WTC11 (cell line): Measurements from ENCODE around the gene TTLL10. TPM values are rescaled to one million over a fixed set of nuclear protein-coding genes. Genes with fewer than 3 reads are reported as not detected.

ENCODE experiments used
- ATAC-seq: fragments of 200-7000 bp; cut with Tn5 transposase; 2 replicates; pipeline ENCODE4 v1.10.0; 2021; ENCODE audit warnings: mild to moderate bottlenecking, moderate library complexity
- CTCF ChIA-PET: fragments of 300-600 bp; sonication (Branson Sonifier 250); formaldehyde crosslinking; loops from one replicate; lab custom pipeline; 2021; ENCODE audit warnings: antibody characterized with exemption; lab: Charles Lee
- POLR2A ChIA-PET: fragments of 350-600 bp; sonication (Branson Sonifier 250); formaldehyde crosslinking; loops from one replicate; lab custom pipeline; 2021; ENCODE audit warnings: antibody characterized with exemption; lab: Charles Lee
- DNase-seq: peaks from one replicate; pipeline ENCODE4 v3.0.0; 2021; ENCODE audit warnings: low spot score
- H3K27ac Mint-ChIP-seq: 2 replicates; pipeline ENCODE4 v1.8.0; 2021; ENCODE audit warnings: mixed read lengths
- H3K27me3 Mint-ChIP-seq: 2 replicates; pipeline ENCODE4 v1.8.0; 2021; ENCODE audit warnings: low read depth, mild to moderate bottlenecking, moderate library complexity, mixed read lengths
- H3K36me3 Mint-ChIP-seq: 2 replicates; pipeline ENCODE4 v1.8.0; 2021; ENCODE audit warnings: mixed read lengths
- H3K4me1 Mint-ChIP-seq: 2 replicates; pipeline ENCODE4 v1.8.0; 2022; ENCODE audit warnings: mixed read lengths
- H3K4me3 Mint-ChIP-seq: 2 replicates; pipeline ENCODE4 v1.8.0; 2021; ENCODE audit warnings: mild to moderate bottlenecking, moderate library complexity, mixed read lengths
- H3K9me3 Mint-ChIP-seq: 2 replicates; pipeline ENCODE4 v1.8.0; 2021; ENCODE audit warnings: mixed read lengths
- CBFB ChIP-seq: sonication (generic); formaldehyde crosslinking; IDR thresholded peaks from 2 replicates; pipeline ENCODE4 v1.8.1; 2022; ENCODE audit warnings: mild to moderate bottlenecking, low read depth, missing genetic modification reagents
- EMX1 ChIP-seq: fragments of 250-450 bp; sonication (Bioruptor Pico); IDR thresholded peaks from 2 replicates; pipeline ENCODE4 v1.8.0; 2021; ENCODE audit warnings: mild to moderate bottlenecking
- FOXJ3 ChIP-seq: sonication (generic); formaldehyde crosslinking; IDR thresholded peaks from 2 replicates; pipeline ENCODE4 v1.9.0; 2021; ENCODE audit warnings: missing genetic modification reagents, mild to moderate bottlenecking, borderline replicate concordance
- FOXP1 ChIP-seq: sonication (generic); formaldehyde crosslinking; IDR thresholded peaks from 2 replicates; pipeline ENCODE4 v1.8.0; 2022; ENCODE audit warnings: missing genetic modification reagents, mild to moderate bottlenecking, moderate library complexity, borderline replicate concordance
- GABPB1 ChIP-seq: sonication (generic); formaldehyde crosslinking; IDR thresholded peaks from 2 replicates; pipeline ENCODE4 v1.8.1; 2023; ENCODE audit warnings: mild to moderate bottlenecking, missing genetic modification reagents
- GTF2I ChIP-seq: fragments of 250-450 bp; sonication (Bioruptor Pico); conservative IDR thresholded peaks from 2 replicates; pipeline ENCODE4 v1.4.0; 2021; ENCODE audit warnings: mild to moderate bottlenecking
- KAT7 ChIP-seq: sonication (generic); formaldehyde crosslinking; IDR thresholded peaks from 2 replicates; pipeline ENCODE4 v1.8.1; 2023; ENCODE audit warnings: missing genetic modification reagents, mild to moderate bottlenecking, borderline replicate concordance
- MYBL2 ChIP-seq: sonication (generic); formaldehyde crosslinking; IDR thresholded peaks from 2 replicates; pipeline ENCODE4 v1.8.1; 2023; ENCODE audit warnings: mild to moderate bottlenecking, moderate library complexity, missing genetic modification reagents
- NR1H2 ChIP-seq: sonication (generic); formaldehyde crosslinking; IDR thresholded peaks from 2 replicates; pipeline ENCODE4 v1.9.0; 2021; ENCODE audit warnings: mild to moderate bottlenecking, moderate library complexity, missing genetic modification reagents
- SMAD3 ChIP-seq: sonication (generic); formaldehyde crosslinking; IDR thresholded peaks from 2 replicates; pipeline ENCODE4 v1.8.0; 2022; ENCODE audit warnings: missing genetic modification reagents, mild to moderate bottlenecking, borderline replicate concordance
- SOX15 ChIP-seq: fragments of 250-450 bp; sonication (Bioruptor Pico); IDR thresholded peaks from 2 replicates; pipeline ENCODE4 v1.9.0; 2021; ENCODE audit warnings: mild to moderate bottlenecking
- SP1 ChIP-seq: sonication (generic); formaldehyde crosslinking; conservative IDR thresholded peaks from 2 replicates; pipeline ENCODE4 v1.8.1; 2022; ENCODE audit warnings: missing genetic modification reagents
- TP53 ChIP-seq: sonication (generic); formaldehyde crosslinking; IDR thresholded peaks from 2 replicates; pipeline ENCODE4 v1.8.1; 2023; ENCODE audit warnings: mild to moderate bottlenecking, missing genetic modification reagents
- ZNF416 ChIP-seq: fragments of 250-450 bp; sonication (Bioruptor Pico); IDR thresholded peaks from 2 replicates; pipeline ENCODE4 v1.9.0; 2021; ENCODE audit warnings: mild to moderate bottlenecking, inconsistent platforms
- ZNF671 ChIP-seq: fragments of 250-450 bp; sonication (Bioruptor Pico); IDR thresholded peaks from 2 replicates; pipeline ENCODE4 v1.8.0; 2021; ENCODE audit warnings: mild to moderate bottlenecking
- total RNA-seq: library from RNA; stranded (reverse); gene quantifications from 3 replicates; pipeline ENCODE4 v1.2.3, GENCODE V29; 2021
- TF ChIP-seq, protein P1 (sequence below): sonication (generic); formaldehyde crosslinking; IDR thresholded peaks from 2 replicates; pipeline ENCODE4 v1.8.1; 2023; ENCODE audit warnings: mild to moderate bottlenecking, moderate library complexity, missing genetic modification reagents
- TF ChIP-seq, protein P2 (sequence below): sonication (generic); formaldehyde crosslinking; IDR thresholded peaks from 2 replicates; pipeline ENCODE4 v1.8.0; 2022; ENCODE audit warnings: missing genetic modification reagents
- TF ChIP-seq, protein P3 (sequence below): sonication (generic); formaldehyde crosslinking; IDR thresholded peaks from 2 replicates; pipeline ENCODE4 v1.8.0; 2023; ENCODE audit warnings: missing genetic modification reagents
- TF ChIP-seq, protein P4 (sequence below): sonication (generic); formaldehyde crosslinking; IDR thresholded peaks from 2 replicates; pipeline ENCODE4 v1.8.1; 2022; ENCODE audit warnings: mild to moderate bottlenecking, moderate library complexity, missing genetic modification reagents
- TF ChIP-seq, protein P5 (sequence below): sonication (generic); formaldehyde crosslinking; IDR thresholded peaks from 2 replicates; pipeline ENCODE4 v1.8.0; 2022; ENCODE audit warnings: mild to moderate bottlenecking, missing genetic modification reagents
- TF ChIP-seq, protein P6 (sequence below): sonication (generic); formaldehyde crosslinking; conservative IDR thresholded peaks from 2 replicates; pipeline ENCODE4 v1.8.1; 2022; ENCODE audit warnings: mild to moderate bottlenecking, missing genetic modification reagents
- TF ChIP-seq, protein P7 (sequence below): sonication (generic); formaldehyde crosslinking; IDR thresholded peaks from 2 replicates; pipeline ENCODE4 v1.8.1; 2023; ENCODE audit warnings: mild to moderate bottlenecking, missing genetic modification reagents
- TF ChIP-seq, protein P8 (sequence below): sonication (generic); formaldehyde crosslinking; IDR thresholded peaks from 2 replicates; pipeline ENCODE4 v1.8.1; 2022; ENCODE audit warnings: low read depth, mild to moderate bottlenecking, moderate library complexity, missing genetic modification reagents, borderline replicate concordance

TTLL10 gene
- total RNA-seq, 1 experiment from 2014 or later = 1.1 TPM

DNA sequence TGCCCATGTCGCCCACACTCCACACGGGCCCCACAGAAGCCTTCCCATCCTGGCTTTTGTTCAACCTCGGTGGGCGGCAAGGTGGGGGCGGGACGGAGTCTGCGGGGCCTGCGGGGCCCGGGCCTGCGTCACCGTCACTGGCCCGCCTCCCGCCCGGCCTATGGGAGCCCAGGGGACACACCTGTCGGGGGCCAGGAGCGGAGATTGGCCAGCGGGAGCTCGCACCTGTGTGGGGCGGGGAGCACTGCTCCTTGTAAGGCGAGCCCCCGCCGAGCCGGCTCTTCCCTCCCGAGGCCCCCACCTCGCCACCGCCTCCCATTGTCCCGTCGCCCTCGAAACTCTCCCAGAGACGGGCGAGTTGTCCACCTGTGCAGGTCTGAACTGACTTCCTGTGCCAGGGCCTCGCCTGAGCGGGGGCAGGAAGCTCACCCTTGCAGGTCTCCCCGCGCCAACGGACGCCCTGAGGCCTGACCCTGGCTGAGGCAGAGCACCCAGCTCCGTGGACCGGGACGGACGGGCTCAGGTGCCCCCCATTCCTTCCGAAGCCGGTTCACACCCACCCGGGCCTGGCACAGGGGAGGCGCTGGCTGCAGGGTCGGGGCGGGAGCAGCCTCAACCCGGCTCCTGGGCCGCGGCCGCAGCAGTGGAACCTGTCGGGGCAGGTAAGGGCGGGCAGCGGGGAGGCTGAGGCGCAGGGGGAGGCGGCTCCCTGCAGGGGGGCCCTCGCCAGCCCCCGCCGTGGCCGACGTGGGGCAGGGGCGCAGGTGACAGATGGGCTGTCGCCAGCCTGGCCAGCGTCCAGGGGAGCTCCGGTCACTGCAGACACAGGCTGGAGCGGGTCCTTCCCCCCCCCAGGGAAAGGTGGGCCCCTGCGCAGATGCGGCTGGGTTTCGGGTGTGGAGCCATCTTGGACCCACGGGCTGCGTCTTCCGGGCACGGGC lies 10.8 kb upstream of the TTLL10 start (continued):
- no peak for TF ChIP-seq ZNF416 (CRISPR knock-in tag)
- TF ChIP-seq, protein P1, sequence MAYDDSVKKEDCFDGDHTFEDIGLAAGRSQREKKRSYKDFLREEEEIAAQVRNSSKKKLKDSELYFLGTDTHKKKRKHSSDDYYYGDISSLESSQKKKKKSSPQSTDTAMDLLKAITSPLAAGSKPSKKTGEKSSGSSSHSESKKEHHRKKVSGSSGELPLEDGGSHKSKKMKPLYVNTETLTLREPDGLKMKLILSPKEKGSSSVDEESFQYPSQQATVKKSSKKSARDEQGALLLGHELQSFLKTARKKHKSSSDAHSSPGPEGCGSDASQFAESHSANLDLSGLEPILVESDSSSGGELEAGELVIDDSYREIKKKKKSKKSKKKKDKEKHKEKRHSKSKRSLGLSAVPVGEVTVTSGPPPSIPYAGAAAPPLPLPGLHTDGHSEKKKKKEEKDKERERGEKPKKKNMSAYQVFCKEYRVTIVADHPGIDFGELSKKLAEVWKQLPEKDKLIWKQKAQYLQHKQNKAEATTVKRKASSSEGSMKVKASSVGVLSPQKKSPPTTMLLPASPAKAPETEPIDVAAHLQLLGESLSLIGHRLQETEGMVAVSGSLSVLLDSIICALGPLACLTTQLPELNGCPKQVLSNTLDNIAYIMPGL (CRISPR knock-in tag) = 0 out of 2 replicates have a peak, but pooled peaks have one; percentile 56
- TF ChIP-seq, protein P2, sequence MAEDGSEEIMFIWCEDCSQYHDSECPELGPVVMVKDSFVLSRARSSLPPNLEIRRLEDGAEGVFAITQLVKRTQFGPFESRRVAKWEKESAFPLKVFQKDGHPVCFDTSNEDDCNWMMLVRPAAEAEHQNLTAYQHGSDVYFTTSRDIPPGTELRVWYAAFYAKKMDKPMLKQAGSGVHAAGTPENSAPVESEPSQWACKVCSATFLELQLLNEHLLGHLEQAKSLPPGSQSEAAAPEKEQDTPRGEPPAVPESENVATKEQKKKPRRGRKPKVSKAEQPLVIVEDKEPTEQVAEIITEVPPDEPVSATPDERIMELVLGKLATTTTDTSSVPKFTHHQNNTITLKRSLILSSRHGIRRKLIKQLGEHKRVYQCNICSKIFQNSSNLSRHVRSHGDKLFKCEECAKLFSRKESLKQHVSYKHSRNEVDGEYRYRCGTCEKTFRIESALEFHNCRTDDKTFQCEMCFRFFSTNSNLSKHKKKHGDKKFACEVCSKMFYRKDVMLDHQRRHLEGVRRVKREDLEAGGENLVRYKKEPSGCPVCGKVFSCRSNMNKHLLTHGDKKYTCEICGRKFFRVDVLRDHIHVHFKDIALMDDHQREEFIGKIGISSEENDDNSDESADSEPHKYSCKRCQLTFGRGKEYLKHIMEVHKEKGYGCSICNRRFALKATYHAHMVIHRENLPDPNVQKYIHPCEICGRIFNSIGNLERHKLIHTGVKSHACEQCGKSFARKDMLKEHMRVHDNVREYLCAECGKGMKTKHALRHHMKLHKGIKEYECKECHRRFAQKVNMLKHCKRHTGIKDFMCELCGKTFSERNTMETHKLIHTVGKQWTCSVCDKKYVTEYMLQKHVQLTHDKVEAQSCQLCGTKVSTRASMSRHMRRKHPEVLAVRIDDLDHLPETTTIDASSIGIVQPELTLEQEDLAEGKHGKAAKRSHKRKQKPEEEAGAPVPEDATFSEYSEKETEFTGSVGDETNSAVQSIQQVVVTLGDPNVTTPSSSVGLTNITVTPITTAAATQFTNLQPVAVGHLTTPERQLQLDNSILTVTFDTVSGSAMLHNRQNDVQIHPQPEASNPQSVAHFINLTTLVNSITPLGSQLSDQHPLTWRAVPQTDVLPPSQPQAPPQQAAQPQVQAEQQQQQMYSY = no peak
- TF ChIP-seq FOXP1 = no peak
- no peak for TF ChIP-seq GABPB1 (CRISPR knock-in tag)
- TF ChIP-seq SP1 (CRISPR knock-in tag) = peak; percentile 19; the same call in 1 of the 2 replicates
- TF ChIP-seq FOXJ3 (CRISPR knock-in tag) = no peak
- TF ChIP-seq GTF2I (CRISPR knock-in tag) = no peak
- TF ChIP-seq TP53 = 0 out of 2 replicates have a peak, but pooled peaks have one; percentile 24
- TF ChIP-seq, protein P3, sequence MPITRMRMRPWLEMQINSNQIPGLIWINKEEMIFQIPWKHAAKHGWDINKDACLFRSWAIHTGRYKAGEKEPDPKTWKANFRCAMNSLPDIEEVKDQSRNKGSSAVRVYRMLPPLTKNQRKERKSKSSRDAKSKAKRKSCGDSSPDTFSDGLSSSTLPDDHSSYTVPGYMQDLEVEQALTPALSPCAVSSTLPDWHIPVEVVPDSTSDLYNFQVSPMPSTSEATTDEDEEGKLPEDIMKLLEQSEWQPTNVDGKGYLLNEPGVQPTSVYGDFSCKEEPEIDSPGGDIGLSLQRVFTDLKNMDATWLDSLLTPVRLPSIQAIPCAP = no peak
- no peak for TF ChIP-seq MYBL2 (CRISPR knock-in tag)
- TF ChIP-seq, protein P4, sequence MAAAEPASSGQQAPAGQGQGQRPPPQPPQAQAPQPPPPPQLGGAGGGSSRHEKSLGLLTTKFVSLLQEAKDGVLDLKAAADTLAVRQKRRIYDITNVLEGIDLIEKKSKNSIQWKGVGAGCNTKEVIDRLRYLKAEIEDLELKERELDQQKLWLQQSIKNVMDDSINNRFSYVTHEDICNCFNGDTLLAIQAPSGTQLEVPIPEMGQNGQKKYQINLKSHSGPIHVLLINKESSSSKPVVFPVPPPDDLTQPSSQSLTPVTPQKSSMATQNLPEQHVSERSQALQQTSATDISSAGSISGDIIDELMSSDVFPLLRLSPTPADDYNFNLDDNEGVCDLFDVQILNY (CRISPR knock-in tag) = no peak
- TF ChIP-seq, protein P5, sequence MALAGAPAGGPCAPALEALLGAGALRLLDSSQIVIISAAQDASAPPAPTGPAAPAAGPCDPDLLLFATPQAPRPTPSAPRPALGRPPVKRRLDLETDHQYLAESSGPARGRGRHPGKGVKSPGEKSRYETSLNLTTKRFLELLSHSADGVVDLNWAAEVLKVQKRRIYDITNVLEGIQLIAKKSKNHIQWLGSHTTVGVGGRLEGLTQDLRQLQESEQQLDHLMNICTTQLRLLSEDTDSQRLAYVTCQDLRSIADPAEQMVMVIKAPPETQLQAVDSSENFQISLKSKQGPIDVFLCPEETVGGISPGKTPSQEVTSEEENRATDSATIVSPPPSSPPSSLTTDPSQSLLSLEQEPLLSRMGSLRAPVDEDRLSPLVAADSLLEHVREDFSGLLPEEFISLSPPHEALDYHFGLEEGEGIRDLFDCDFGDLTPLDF = no peak

DNA sequence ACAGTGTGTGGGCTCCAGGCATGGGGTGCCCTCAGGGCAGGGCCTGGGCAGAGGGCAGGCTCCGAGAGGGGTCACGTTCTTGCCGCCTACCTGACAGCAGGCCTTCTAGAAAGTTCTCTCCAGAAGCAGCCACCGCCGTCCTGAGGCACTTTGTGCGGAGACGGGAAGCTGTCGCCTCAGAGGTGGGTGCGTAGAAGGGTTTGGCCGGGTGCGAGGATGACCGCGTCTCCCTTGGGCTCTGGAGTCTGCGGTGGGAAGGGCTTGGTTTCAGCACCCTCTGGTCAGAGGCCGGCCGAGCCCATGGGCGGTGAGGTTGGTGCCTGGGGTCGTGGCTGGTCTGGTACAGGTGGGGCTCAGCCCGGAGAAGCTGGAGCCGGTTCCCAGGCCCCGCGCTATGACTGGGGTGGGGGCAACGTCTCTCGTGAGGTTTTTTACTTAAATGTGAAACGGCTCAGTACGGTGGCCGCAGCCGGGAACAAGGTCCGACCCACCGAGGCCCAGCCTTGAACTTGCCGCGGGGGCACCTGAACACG lies 10.1 kb upstream of the TTLL10 start:
- Mint-ChIP-seq H3K4me1 (peaks cover 11% of the 10 kb centered on the region), H3K27ac (no peak overlapping the region; the same call in 1 of the 2 replicates), H3K27me3 (peaks cover 7% of the 10 kb centered on the region), H3K9me3 (no peaks in the 10 kb centered on the region), H3K36me3 (no peaks in the 10 kb centered on the region), H3K4me3 (peak overlapping the region; percentile 37; the same call in 1 of the 2 replicates)
- ATAC-seq (no peak), DNase-seq (no peak)
- CTCF ChIA-PET = interaction anchor here (2.2 kb wide), 1 partner anchor 128 kb away, joined by 5 read pairs; no protein-coding TSS in a partner anchor
- POLR2A ChIA-PET = no interaction called here
- TF ChIP-seq, protein P6, sequence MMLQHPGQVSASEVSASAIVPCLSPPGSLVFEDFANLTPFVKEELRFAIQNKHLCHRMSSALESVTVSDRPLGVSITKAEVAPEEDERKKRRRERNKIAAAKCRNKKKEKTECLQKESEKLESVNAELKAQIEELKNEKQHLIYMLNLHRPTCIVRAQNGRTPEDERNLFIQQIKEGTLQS (CRISPR knock-in tag) = no peak
- TF ChIP-seq, protein P7, sequence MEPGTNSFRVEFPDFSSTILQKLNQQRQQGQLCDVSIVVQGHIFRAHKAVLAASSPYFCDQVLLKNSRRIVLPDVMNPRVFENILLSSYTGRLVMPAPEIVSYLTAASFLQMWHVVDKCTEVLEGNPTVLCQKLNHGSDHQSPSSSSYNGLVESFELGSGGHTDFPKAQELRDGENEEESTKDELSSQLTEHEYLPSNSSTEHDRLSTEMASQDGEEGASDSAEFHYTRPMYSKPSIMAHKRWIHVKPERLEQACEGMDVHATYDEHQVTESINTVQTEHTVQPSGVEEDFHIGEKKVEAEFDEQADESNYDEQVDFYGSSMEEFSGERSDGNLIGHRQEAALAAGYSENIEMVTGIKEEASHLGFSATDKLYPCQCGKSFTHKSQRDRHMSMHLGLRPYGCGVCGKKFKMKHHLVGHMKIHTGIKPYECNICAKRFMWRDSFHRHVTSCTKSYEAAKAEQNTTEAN = no peak
- no peak for TF ChIP-seq EMX1 (CRISPR knock-in tag)
- no peak for TF ChIP-seq GTF2I (CRISPR knock-in tag)
- TF ChIP-seq, protein P8, sequence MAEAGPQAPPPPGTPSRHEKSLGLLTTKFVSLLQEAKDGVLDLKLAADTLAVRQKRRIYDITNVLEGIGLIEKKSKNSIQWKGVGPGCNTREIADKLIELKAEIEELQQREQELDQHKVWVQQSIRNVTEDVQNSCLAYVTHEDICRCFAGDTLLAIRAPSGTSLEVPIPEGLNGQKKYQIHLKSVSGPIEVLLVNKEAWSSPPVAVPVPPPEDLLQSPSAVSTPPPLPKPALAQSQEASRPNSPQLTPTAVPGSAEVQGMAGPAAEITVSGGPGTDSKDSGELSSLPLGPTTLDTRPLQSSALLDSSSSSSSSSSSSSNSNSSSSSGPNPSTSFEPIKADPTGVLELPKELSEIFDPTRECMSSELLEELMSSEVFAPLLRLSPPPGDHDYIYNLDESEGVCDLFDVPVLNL = no peak
- TF ChIP-seq NR1H2 (CRISPR knock-in tag) = no peak
- no peak for TF ChIP-seq ZNF671 (CRISPR knock-in tag)
- TF ChIP-seq SOX15 = no peak
- TF ChIP-seq KAT7 (CRISPR knock-in tag) = no peak
- no peak for TF ChIP-seq CBFB (CRISPR knock-in tag)
- no peak for TF ChIP-seq SMAD3
